ENCODE measurements around the gene B3GNT8.
"Not testable (repeated sequence)": the region's sequence is repeated elsewhere in the genome, so short reads cannot be mapped to it uniquely, and the experiment has no call there.

Gene B3GNT8

DNA sequence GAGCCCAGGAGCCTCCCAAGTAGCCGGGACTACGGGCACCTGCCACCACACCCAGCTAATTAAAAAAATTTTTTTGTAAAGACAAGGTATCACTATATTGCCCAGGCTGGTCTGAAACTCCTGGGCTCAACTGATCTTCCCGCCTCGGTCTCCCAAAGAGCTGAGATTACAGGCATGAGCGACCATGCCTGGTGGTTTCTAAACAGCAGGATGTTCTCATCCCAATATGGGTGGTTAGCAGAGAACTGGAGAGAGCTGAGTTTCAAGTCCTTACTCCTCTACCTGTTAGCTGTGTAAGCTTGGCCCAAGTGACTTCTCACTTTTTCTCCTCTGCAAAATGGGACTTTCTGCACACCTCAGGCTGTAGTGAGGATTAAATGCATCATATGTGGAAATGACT, 42.8 kb downstream of the B3GNT8 start:
- DNase-seq, result no peak

DNA sequence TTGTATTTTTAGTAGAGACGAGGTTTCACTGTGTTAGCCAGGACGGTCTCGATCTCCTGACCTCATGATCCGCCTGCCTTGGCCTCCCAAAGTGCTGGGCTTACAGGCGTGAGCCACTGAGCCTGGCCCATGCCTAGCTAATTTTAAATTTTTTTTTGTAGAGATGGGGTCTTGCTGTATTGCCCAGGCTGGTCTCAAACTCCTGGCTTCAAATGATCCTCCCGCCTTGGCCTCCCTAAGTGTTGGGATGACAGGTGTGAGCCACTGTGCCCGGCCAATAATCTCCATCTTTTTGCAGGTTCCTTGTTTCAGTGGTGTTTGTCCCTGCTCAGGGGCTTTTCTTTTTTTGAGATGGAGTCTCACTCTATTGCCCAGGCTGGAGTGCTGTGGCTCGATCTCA, 45.6 kb downstream of the B3GNT8 start:
- DNase-seq, result not testable (repeated sequence)

DNA sequence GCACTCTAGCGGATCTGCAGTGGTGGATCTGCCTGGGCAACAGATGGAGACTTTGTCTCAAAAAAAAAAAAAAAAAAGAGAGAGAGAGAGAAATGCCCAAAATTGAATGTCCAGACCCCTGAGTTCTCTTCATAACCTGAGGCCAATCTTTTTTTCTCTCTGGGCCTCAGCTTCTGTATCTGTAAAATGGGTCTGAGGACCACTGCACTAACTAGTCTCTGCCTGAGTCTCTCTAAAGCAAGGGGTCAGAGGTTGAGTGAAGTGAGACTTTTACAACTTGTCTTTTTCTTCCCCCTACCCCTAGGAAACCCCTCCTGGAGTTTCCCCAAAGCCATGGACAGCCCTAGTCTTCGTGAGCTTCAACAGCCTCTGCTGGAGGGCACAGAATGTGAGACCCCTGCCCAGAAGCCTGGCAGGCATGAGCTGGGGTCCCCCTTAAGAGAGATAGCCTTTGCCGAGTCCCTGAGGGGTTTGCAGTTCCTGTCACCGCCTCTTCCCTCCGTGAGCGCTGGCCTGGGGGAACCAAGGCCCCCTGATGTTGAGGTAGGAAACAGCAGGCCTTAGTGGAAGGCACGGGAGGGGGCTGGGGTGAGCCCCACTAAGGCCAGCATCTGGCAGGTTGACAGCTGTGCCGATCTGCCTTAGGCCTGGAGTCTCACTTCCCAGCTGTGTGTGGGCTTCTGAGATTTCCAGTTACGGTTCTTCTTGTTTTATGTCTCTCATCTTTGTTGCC, 49.0 kb downstream of the B3GNT8 start:
- DNase-seq, result no peak

DNA sequence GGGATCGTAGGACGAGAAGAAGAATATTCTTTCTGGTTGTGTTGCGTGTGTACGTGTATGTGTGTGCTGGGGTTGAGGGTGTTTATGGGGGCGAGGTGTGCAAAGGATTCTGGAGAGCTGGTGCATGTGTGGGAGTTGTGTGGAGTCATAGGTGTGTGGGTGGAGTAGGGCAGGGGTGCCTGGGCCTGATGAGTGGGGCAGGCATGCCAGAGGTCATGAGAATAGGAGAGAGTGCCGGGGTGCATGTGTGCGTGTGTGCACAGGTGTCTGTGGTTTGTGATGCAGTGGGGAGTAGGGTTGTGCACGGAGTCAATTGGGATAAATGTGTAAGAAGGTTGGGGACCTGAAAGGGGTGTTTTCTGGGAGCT, 50.2 kb downstream of the B3GNT8 start:
- DNase-seq, result no peak

DNA sequence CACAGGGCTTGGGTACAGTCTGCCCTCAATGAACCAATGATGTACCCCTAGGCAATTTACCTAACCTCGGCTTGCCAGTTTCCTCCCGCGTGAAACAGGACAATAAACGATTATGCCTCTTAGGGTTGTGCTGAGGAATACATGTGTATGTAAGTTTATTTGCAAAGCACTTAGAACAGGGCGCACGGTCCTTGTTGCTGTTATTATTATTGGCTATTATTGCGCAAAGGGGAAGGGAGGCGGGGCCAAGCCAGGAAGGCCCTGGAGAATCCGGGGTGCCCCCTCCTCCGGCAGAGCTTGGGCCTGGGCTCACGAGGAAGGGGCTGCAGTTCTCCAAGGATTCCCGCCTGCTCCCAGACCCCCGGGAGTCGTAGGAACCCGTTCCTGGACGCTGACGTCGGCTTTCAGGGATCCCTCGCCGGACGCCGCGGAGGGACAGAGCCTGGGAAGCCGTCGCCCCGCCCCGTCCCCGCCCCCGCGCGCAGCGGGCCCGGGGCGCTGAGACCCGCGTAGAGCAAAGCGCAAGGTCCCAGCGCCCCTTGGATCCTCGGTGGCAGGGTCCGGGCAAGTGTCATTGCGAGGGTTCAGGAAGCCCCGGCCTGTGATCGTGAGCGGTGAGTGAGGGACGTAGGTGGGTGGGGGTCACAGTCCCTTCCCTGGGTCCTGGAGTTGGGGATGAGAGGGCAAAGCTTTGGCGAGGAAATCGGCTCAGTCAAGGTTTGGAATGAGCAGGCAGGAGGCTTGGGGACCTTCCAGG, 50.8 kb downstream of the B3GNT8 start, which contains the start of gene TMEM91:
Gene TMEM91, plus strand, starts transcription at position 293 of the 757 bp plus-strand sequence. CDS start 1,777 bp downstream, outside the sequence.
- DNase-seq, result no peak
